ENCODE measurements around the gene EVL.

EVL gene

DNA sequence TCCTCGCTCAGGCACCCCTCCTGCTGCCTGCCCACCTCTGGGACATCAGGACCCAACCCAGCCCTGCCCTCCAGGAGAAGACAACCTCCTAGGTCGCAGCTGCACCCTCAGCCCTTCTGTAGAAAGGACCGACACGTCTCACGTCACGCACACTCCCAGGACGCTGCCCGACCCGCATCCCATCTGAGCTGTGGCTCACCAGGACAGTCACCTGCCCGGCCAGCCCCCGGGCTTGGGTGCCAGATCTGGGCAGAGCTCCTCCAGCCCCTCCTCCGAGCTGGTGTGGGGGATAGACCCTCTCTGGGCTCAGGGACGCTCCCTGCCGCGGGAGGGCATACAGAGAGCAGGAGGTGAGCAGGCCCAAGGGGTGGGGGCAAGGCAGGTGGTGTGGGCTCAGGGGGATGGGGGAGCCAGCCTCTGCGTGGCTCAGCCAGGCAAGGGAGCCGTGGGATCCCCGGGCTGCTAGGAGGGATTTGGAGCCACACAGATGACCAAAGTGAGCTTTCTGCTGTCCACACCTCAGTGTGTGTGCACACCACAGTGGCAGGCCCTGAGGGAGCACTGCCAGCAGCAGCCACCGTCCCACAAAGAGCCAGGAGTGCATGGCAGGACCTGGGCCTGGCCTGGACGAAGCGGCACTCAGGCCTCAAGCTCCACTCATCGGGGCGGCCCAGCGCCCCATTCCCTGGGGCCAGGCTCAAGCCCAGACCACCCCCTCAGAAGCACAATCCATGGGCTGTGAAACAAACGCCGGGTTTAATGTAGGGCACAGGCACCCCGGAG lies 80.7 kb downstream of the EVL start:
- Mint-ChIP-seq H3K4me3 (no peak overlapping the region), H3K27ac (peak overlapping the region; percentile 90), H3K27me3 (no peaks in the 10 kb centered on the region), H3K4me1 (peaks cover 22% of the 10 kb centered on the region), H3K36me3 (peaks cover 5% of the 10 kb centered on the region), H3K9me3 (no peaks in the 10 kb centered on the region)
- ATAC-seq (ENCODE audit: low read depth) (no peak), DNase-seq (ENCODE audit: low spot score in 2 of 2) (no peak)

- H3K36me3 Mint-ChIP-seq: peaks cover 5% of the 10 kb centered on the region
- no peak for ATAC-seq (ENCODE audit: low read depth)
- peak overlapping the region; percentile 90 for H3K27ac Mint-ChIP-seq
- H3K4me3 Mint-ChIP-seq: no peak overlapping the region
- H3K9me3 Mint-ChIP-seq: no peaks in the 10 kb centered on the region
- DNase-seq (ENCODE audit: low spot score in 2 of 2): no peak
- peaks cover 26% of the 10 kb centered on the region for H3K4me1 Mint-ChIP-seq
- H3K27me3 Mint-ChIP-seq: no peaks in the 10 kb centered on the region
These were observed 81.4 kb downstream of the EVL start for GRCh38 chr14:100146531-100147091.

- peak overlapping the region; percentile 90 for H3K27ac Mint-ChIP-seq
- DNase-seq (ENCODE audit: low spot score in 2 of 2) (peak; percentile 50 to 63), ATAC-seq (ENCODE audit: low read depth) (peak; percentile 71)
- no peaks in the 10 kb centered on the region for H3K27me3 Mint-ChIP-seq
- peaks cover 5% of the 10 kb centered on the region for H3K36me3 Mint-ChIP-seq
- H3K4me3 Mint-ChIP-seq: peak overlapping the region; percentile 60
- H3K9me3 Mint-ChIP-seq: no peaks in the 10 kb centered on the region
- H3K4me1 Mint-ChIP-seq: peaks cover 29% of the 10 kb centered on the region
These were observed 82.0 kb downstream of the EVL start for GRCh38 chr14:100147181-100147631.

GRCh38 chr14:100147691-100148464 lies 82.7 kb downstream of the EVL start:
- ATAC-seq (ENCODE audit: low read depth) (peak; percentile 73), DNase-seq (ENCODE audit: low spot score in 2 of 2) (peak in 1 of 2 donors; percentile 36)
- Mint-ChIP-seq H3K27me3 (no peaks in the 10 kb centered on the region), H3K9me3 (no peaks in the 10 kb centered on the region), H3K4me3 (peak overlapping the region; percentile 60), H3K36me3 (peaks cover 4% of the 10 kb centered on the region), H3K4me1 (peaks cover 30% of the 10 kb centered on the region), H3K27ac (peak overlapping the region; percentile 90)

- Mint-ChIP-seq H3K9me3 (no peaks in the 10 kb centered on the region), H3K27ac (peak overlapping the region; percentile 90), H3K4me1 (peaks cover 32% of the 10 kb centered on the region), H3K36me3 (peaks cover 3% of the 10 kb centered on the region), H3K4me3 (no peak overlapping the region), H3K27me3 (no peaks in the 10 kb centered on the region)
- DNase-seq (ENCODE audit: low spot score in 2 of 2): no peak
- ATAC-seq (ENCODE audit: low read depth): no peak
These were observed 83.9 kb downstream of the EVL start for GRCh38 chr14:100148837-100149731.

- Mint-ChIP-seq H3K4me1 (peaks cover 34% of the 10 kb centered on the region), H3K27ac (no peak overlapping the region), H3K36me3 (peaks cover 5% of the 10 kb centered on the region), H3K9me3 (peaks cover 2% of the 10 kb centered on the region), H3K27me3 (no peaks in the 10 kb centered on the region), H3K4me3 (no peak overlapping the region)
- no peak for ATAC-seq (ENCODE audit: low read depth)
- DNase-seq (ENCODE audit: low spot score in 2 of 2): no peak
These were observed 84.8 kb downstream of the EVL start for GRCh38 chr14:100149851-100150611.

- peak overlapping the region; percentile 57 for H3K27ac Mint-ChIP-seq
- no peaks in the 10 kb centered on the region for H3K27me3 Mint-ChIP-seq
- peaks cover 34% of the 10 kb centered on the region for H3K4me1 Mint-ChIP-seq
- no peak overlapping the region for H3K4me3 Mint-ChIP-seq
- H3K36me3 Mint-ChIP-seq: peaks cover 8% of the 10 kb centered on the region
- ATAC-seq (ENCODE audit: low read depth) (no peak), DNase-seq (ENCODE audit: low spot score in 2 of 2) (no peak)
- peaks cover 5% of the 10 kb centered on the region for H3K9me3 Mint-ChIP-seq
These were observed 85.8 kb downstream of the EVL start for GRCh38 chr14:100150932-100151587.

DNA sequence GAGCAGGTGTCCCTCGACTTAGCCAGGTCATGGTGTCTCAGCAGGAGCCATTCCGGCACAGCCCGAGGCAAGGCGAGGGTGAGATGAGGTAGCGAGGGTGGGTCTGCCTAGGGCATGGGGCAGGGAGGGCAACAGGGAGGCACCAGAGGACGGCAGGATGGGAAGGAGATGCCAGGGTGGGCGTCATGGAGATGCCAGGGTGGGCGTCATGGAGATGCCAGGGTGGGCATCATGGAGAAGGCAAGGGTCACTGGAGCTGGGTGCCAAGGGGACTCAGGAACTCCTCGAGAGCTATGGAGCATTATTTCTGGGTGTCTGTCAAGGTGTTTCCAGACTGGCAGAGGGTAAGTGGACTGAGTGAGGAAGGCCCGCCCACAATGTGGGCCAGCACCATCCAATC lies 86.9 kb downstream of the EVL start:
- ATAC-seq (ENCODE audit: low read depth): no peak
- H3K27me3 Mint-ChIP-seq: no peaks in the 10 kb centered on the region
- H3K4me1 Mint-ChIP-seq: peaks cover 37% of the 10 kb centered on the region

GRCh38 chr14:100153560-100153959 lies 88.3 kb downstream of the EVL start:
- DNase-seq (ENCODE audit: low spot score in 2 of 2) (no peak), ATAC-seq (ENCODE audit: low read depth) (no peak)
- peaks cover 5% of the 10 kb centered on the region for H3K9me3 Mint-ChIP-seq
- H3K4me3 Mint-ChIP-seq: no peak overlapping the region
- H3K36me3 Mint-ChIP-seq: peaks cover 8% of the 10 kb centered on the region
- H3K27me3 Mint-ChIP-seq: no peaks in the 10 kb centered on the region
- H3K4me1 Mint-ChIP-seq: peaks cover 31% of the 10 kb centered on the region
- H3K27ac Mint-ChIP-seq: no peak overlapping the region

More for the DNA sequence above, 86.9 kb downstream of the EVL start:
- Mint-ChIP-seq H3K36me3 (peaks cover 8% of the 10 kb centered on the region), H3K27ac (no peak overlapping the region), H3K9me3 (peaks cover 5% of the 10 kb centered on the region), H3K4me3 (no peak overlapping the region)
- no peak for DNase-seq (ENCODE audit: low spot score in 2 of 2)

- Mint-ChIP-seq H3K9me3 (peaks cover 5% of the 10 kb centered on the region), H3K36me3 (peaks cover 5% of the 10 kb centered on the region), H3K27ac (no peak overlapping the region), H3K4me3 (no peak overlapping the region), H3K4me1 (peaks cover 28% of the 10 kb centered on the region), H3K27me3 (no peaks in the 10 kb centered on the region)
- ATAC-seq (ENCODE audit: low read depth) (no peak), DNase-seq (ENCODE audit: low spot score in 2 of 2) (no peak)
These were observed 89.9 kb downstream of the EVL start for GRCh38 chr14:100155049-100155621.

DNA sequence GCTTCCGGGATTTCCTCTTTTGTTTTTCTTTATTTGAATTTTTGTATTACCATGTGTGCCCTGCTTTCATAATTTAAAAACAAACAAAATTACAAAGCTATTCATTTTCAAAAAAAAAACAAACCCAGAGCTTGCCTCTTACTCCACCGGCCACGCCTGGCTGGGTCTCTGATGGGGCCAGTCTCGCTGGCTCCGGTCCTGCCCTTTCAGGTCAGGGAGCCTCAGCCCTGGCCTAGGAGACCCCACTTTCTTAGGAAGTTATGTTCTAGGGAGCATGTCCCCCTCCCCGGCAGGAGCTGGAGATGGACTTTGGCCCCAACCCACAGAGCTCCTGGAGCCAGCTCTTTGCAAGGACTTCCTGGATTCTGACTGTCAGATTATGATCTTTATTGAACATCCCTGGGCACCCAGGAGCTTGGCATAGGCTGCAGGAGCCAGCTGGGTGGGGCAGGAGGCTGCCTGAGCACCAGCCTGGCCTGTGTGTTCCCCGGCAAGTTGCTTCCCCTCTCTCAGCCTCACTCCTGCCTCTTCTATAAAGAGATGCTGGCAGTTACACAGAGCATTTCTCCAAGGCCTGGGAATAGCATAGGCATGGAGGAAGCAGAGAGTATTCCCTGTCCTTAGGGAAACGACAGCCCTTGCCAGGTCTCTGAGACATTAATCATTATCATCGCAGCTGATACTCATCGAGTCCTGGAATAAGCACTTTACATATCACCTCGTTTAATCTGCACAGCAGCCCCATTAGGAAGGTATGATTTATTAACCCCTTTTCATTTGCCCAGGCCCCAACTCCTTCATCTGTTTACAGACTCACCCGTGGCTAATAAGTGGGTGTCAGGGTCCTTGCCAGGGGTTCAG lies 90.8 kb downstream of the EVL start:
- no peaks in the 10 kb centered on the region for H3K27me3 Mint-ChIP-seq
- peaks cover 29% of the 10 kb centered on the region for H3K4me1 Mint-ChIP-seq
- ATAC-seq (ENCODE audit: low read depth): no peak
- DNase-seq (ENCODE audit: low spot score in 2 of 2): no peak
- no peak overlapping the region for H3K27ac Mint-ChIP-seq
- H3K9me3 Mint-ChIP-seq: peaks cover 5% of the 10 kb centered on the region
- H3K4me3 Mint-ChIP-seq: no peak overlapping the region
- H3K36me3 Mint-ChIP-seq: peaks cover 5% of the 10 kb centered on the region

GRCh38 chr14:100156776-100157175 lies 91.6 kb downstream of the EVL start:
- peaks cover 5% of the 10 kb centered on the region for H3K9me3 Mint-ChIP-seq
- H3K27ac Mint-ChIP-seq: no peak overlapping the region
- peak overlapping the region; percentile 61 for H3K4me3 Mint-ChIP-seq
- H3K36me3 Mint-ChIP-seq: peaks cover 5% of the 10 kb centered on the region
- H3K4me1 Mint-ChIP-seq: peaks cover 24% of the 10 kb centered on the region
- no peaks in the 10 kb centered on the region for H3K27me3 Mint-ChIP-seq
- no peak for ATAC-seq (ENCODE audit: low read depth)
- DNase-seq (ENCODE audit: low spot score in 2 of 2): no peak

Data from memory B cell (primary cell).